ENCODE data around the gene JAGN1. TPM values are rescaled to one million over a fixed set of nuclear protein-coding genes. Genes with fewer than 3 reads are reported as not detected.

JAGN1 gene
- total and polyA plus RNA-seq, 8 donors: 16.3 to 27.1 (median 21.9) TPM

DNA sequence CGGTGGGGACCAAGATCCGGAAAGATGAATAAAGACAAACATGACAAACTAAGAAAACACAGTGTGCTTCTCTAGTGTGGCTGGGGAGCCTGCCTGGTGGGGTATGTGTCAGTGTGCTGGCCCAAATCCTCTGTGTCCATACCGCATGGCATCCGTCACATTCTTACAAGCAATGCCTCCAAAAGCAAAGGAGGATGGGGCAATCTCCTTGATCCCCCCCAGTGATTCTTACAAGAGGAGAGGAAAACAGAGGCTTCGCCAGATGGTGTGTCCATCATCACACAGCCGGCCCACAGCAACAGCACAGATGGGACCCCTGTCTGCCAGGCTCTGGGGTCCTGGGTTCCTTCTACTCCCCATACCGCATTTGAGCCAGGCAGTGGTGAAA lies 25.9 kb downstream of the JAGN1 start:
- Histone ChIP-seq H3K36me3 (peaks cover 0 to 7% (median 0%) of the 10 kb centered on the region in 3 donors), H3K27me3 (no peaks in the 10 kb centered on the region), H3K4me3 (peak overlapping the region in 3 of 4 donors; percentile 49 to 71 (median 56)), H3K9me3 (no peaks in the 10 kb centered on the region), H3K4me1 (peaks cover 17 to 24% (median 23%) of the 10 kb centered on the region in 3 donors), H3K27ac (peak overlapping the region; percentile 67 to 90 (median 82))
- intact Hi-C loops (cut with DNase I): no loop called here
- ATAC-seq: peak in 2 of 4 donors; percentile 3 to 4
- 51 to 53% methylated on average over 7 of the region's 7 CpGs for WGBS, 2 donors
- FAIRE-seq: no peak
- TF ChIP-seq CTCF (IDR thresholded peaks at IDR 0.05): no peak
- DNase-seq: no peak

DNA sequence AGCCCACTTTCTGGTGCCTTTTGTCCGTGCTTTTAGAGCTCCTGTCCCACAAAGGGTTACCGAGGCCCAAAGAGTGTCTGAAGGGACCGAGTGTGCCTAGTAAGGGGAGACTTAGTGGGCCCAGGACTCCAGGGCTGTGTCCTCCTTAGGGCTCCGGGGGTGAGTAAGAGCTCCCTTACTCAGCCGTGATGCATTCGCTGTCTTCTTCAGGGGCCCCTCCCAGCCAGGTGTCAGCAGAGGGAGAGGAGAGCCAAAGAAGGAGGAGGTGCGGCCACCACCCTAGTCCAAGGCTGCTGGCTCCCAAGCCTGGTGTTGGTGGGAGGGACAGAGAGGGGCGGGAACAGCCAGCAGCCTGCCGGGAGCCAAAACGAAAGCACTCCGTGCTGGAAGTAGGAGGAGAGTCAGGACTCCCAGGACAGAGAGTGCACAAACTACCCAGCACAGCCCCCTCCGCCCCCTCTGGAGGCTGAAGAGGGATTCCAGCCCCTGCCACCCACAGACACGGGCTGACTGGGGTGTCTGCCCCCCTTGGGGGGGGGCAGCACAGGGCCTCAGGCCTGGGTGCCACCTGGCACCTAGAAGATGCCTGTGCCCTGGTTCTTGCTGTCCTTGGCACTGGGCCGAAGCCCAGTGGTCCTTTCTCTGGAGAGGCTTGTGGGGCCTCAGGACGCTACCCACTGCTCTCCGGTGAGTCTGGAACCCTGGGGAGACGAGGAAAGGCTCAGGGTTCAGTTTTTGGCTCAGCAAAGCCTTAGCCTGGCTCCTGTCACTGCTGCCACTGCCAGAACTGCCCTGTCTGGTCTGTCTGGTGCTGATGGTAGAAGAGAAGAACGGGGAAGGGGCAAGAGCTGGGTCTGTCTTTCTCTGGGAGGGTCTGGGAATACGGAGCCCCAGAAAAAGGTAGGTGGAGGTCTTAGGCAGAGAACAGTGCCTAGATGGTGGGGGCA lies 26.6 kb downstream of the JAGN1 start, which contains the start of gene IL17RC:
TSS of gene IL17RC (plus strand) at position 365 of the 947 bp plus-strand sequence. CDS start at position 583, 218 bp downstream.
- no peak for TF ChIP-seq CTCF (IDR thresholded peaks at IDR 0.05)
- Histone ChIP-seq H3K4me1 (peaks cover 17 to 24% (median 23%) of the 10 kb centered on the region in 3 donors), H3K36me3 (peaks cover 0 to 1% (median 0%) of the 10 kb centered on the region in 3 donors), H3K27ac (peak within 1 kb of the TSS; percentile 67 to 90 (median 82)), H3K9me3 (no peaks in the 10 kb centered on the region), H3K27me3 (no peaks in the 10 kb centered on the region), H3K4me3 (peak within 1 kb of the TSS; percentile 47 to 71 (median 52))
- 3% methylated on average over 19 of the region's 19 CpGs for WGBS, 2 donors
- intact Hi-C loops (cut with DNase I): no loop called here
- DNase-seq (peak; percentile 87 to 96 (median 92)), ATAC-seq (peak; percentile 87 to 93 (median 89)), FAIRE-seq (no peak)

DNA sequence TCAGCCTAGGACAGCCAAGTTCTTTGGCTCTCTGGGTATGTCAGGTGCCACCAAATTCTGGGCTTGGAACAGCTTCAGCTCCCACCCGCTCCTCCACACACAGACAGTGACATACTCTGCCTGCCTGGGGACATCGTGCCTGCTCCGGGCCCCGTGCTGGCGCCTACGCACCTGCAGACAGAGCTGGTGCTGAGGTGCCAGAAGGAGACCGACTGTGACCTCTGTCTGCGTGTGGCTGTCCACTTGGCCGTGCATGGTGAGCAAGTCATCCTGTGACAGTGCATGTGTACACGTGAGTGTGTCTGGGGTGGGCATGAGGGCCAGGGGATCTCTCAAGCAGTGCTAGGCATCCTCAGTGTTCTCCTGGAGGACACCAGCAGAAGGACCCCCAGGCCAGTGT lies 27.4 kb downstream of the JAGN1 start:
- Histone ChIP-seq H3K27ac (peak overlapping the region in 1 of 4 donors; percentile 86), H3K4me3 (peak overlapping the region in 2 of 4 donors; percentile 56 to 71), H3K27me3 (no peaks in the 10 kb centered on the region), H3K4me1 (peaks cover 17 to 24% (median 23%) of the 10 kb centered on the region in 3 donors), H3K9me3 (no peaks in the 10 kb centered on the region), H3K36me3 (no peaks in the 10 kb centered on the region)
- no peak for TF ChIP-seq CTCF (IDR thresholded peaks at IDR 0.05)
- ATAC-seq: no peak
- FAIRE-seq: no peak
- WGBS, 2 donors: 41 to 51% methylated on average over 10 of the region's 10 CpGs
- DNase-seq: no peak
- intact Hi-C loops (cut with DNase I): no loop called here

GRCh38 chr3:9918261-9919038 lies 28.0 kb downstream of the JAGN1 start:
- no peak for FAIRE-seq
- Histone ChIP-seq H3K4me3 (no peak overlapping the region), H3K4me1 (peaks cover 17 to 24% (median 23%) of the 10 kb centered on the region in 3 donors), H3K9me3 (no peaks in the 10 kb centered on the region), H3K27ac (no peak overlapping the region), H3K27me3 (no peaks in the 10 kb centered on the region), H3K36me3 (no peaks in the 10 kb centered on the region)
- no peak for TF ChIP-seq CTCF (IDR thresholded peaks at IDR 0.05)
- WGBS, 2 donors: 87 to 92% methylated on average over 8 of the region's 8 CpGs
- intact Hi-C loops (cut with DNase I): no loop called here
- ATAC-seq: no peak
- DNase-seq: no peak

All from pancreas (tissue), 10 donors.